ENCODE measurements around the gene SEL1L. TPM values are rescaled to one million over a fixed set of nuclear protein-coding genes. Genes with fewer than 3 reads are reported as not detected.
A peak's percentile ranks its signal among the peaks of the same experiment; 100 is the strongest.

SEL1L gene
- total RNA-seq, 2 donors from 2014 or later, result 62.9 to 64.0 TPM

- Histone ChIP-seq H3K27ac (ENCODE audit: low read depth, low read length) (no peak overlapping the region), H3K9me3 (ENCODE audit: control insufficient read depth, low read length) (no peaks in the 10 kb centered on the region), H3K27me3 (ENCODE audit: control insufficient read depth, insufficient read depth, low read length, poor library complexity, severe bottlenecking) (no peaks in the 10 kb centered on the region), H3K4me3 (ENCODE audit: low read length) (no peak overlapping the region), H3K4me1 (ENCODE audit: control insufficient read depth, insufficient read depth, low read length) (no peaks in the 10 kb centered on the region), H3K9ac (ENCODE audit: extremely low read depth, low read length, poor library complexity, severe bottlenecking) (no peak overlapping the region), H3K36me3 (ENCODE audit: control insufficient read depth, insufficient read depth, low read length) (no peaks in the 10 kb centered on the region)
- Mint-ChIP-seq H3K4me3 (no peak overlapping the region), H3K9me3 (no peaks in the 10 kb centered on the region), H3K27ac (no peak overlapping the region), H3K27me3 (ENCODE audit: insufficient read depth) (peaks cover 2% of the 10 kb centered on the region), H3K4me1 (peaks cover under 1% of the 10 kb centered on the region), H3K36me3 (ENCODE audit: low read depth) (no peaks in the 10 kb centered on the region)
- no peak for DNase-seq
- 94 to 95% methylated on average over 3 to 4 of the region's 5 CpGs for WGBS, 2 experiments (ENCODE audit: insufficient coverage in 1 of 2, insufficient read length in 1 of 2)
- TF ChIP-seq, protein P1, sequence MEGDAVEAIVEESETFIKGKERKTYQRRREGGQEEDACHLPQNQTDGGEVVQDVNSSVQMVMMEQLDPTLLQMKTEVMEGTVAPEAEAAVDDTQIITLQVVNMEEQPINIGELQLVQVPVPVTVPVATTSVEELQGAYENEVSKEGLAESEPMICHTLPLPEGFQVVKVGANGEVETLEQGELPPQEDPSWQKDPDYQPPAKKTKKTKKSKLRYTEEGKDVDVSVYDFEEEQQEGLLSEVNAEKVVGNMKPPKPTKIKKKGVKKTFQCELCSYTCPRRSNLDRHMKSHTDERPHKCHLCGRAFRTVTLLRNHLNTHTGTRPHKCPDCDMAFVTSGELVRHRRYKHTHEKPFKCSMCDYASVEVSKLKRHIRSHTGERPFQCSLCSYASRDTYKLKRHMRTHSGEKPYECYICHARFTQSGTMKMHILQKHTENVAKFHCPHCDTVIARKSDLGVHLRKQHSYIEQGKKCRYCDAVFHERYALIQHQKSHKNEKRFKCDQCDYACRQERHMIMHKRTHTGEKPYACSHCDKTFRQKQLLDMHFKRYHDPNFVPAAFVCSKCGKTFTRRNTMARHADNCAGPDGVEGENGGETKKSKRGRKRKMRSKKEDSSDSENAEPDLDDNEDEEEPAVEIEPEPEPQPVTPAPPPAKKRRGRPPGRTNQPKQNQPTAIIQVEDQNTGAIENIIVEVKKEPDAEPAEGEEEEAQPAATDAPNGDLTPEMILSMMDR (conservative IDR thresholded peaks at IDR 0.05), result no peak
Measured at GRCh38 chr14:81571437-81571836, 37.8 kb upstream of the SEL1L start.

- WGBS, 2 experiments (ENCODE audit: insufficient coverage in 1 of 2, insufficient read length in 1 of 2), result 60 to 89% methylated on average over 3 to 6 of the region's 6 CpGs
- no peaks in the 10 kb centered on the region for H3K27me3 ChIP-seq (ENCODE audit: control insufficient read depth, insufficient read depth, low read length, poor library complexity, severe bottlenecking)
- Mint-ChIP-seq H3K9me3 (no peaks in the 10 kb centered on the region), H3K4me3 (no peak overlapping the region), H3K4me1 (peaks cover 14% of the 10 kb centered on the region), H3K27me3 (ENCODE audit: insufficient read depth) (peaks cover 4% of the 10 kb centered on the region), H3K36me3 (ENCODE audit: low read depth) (no peaks in the 10 kb centered on the region), H3K27ac (no peak overlapping the region)
- no peak for DNase-seq
- H3K4me3 ChIP-seq (ENCODE audit: low read length), result no peak overlapping the region
- no peaks in the 10 kb centered on the region for H3K36me3 ChIP-seq (ENCODE audit: control insufficient read depth, insufficient read depth, low read length)
- peaks cover 12% of the 10 kb centered on the region for H3K9me3 ChIP-seq (ENCODE audit: control insufficient read depth, low read length)
- TF ChIP-seq, protein P1 (conservative IDR thresholded peaks at IDR 0.05), result no peak
- H3K4me1 ChIP-seq (ENCODE audit: control insufficient read depth, insufficient read depth, low read length), result no peaks in the 10 kb centered on the region
- H3K9ac ChIP-seq (ENCODE audit: extremely low read depth, low read length, poor library complexity, severe bottlenecking), result no peak overlapping the region
- no peak overlapping the region for H3K27ac ChIP-seq (ENCODE audit: low read depth, low read length)
Measured at GRCh38 chr14:81567302-81567701, 33.6 kb upstream of the SEL1L start.

- peaks cover 24% of the 10 kb centered on the region for H3K4me1 Mint-ChIP-seq
- no peak overlapping the region for H3K27ac ChIP-seq (ENCODE audit: low read depth, low read length)
- peak; percentile 71 for DNase-seq
- TF ChIP-seq, protein P1 (conservative IDR thresholded peaks at IDR 0.05), result peak; percentile 87
- no peaks in the 10 kb centered on the region for H3K36me3 ChIP-seq (ENCODE audit: control insufficient read depth, insufficient read depth, low read length)
- H3K27me3 Mint-ChIP-seq (ENCODE audit: insufficient read depth), result peaks cover 4% of the 10 kb centered on the region
- H3K4me3 Mint-ChIP-seq, result no peak overlapping the region
- H3K9me3 Mint-ChIP-seq, result no peaks in the 10 kb centered on the region
- 21 to 51% methylated on average over 4 to 7 of the region's 7 CpGs for WGBS, 2 experiments (ENCODE audit: insufficient coverage in 1 of 2, insufficient read length in 1 of 2)
- H3K36me3 Mint-ChIP-seq (ENCODE audit: low read depth), result no peaks in the 10 kb centered on the region
- no peak overlapping the region for H3K27ac Mint-ChIP-seq
- no peak overlapping the region for H3K9ac ChIP-seq (ENCODE audit: extremely low read depth, low read length, poor library complexity, severe bottlenecking)
- peaks cover 12% of the 10 kb centered on the region for H3K9me3 ChIP-seq (ENCODE audit: control insufficient read depth, low read length)
- no peaks in the 10 kb centered on the region for H3K4me1 ChIP-seq (ENCODE audit: control insufficient read depth, insufficient read depth, low read length)
- H3K27me3 ChIP-seq (ENCODE audit: control insufficient read depth, insufficient read depth, low read length, poor library complexity, severe bottlenecking), result no peaks in the 10 kb centered on the region
- no peak overlapping the region for H3K4me3 ChIP-seq (ENCODE audit: low read length)
Measured at GRCh38 chr14:81565441-81566290, 32.0 kb upstream of the SEL1L start.

Measured in endodermal cell (in vitro differentiated cells).